Ishikawa (cell line): ENCODE results near the gene KRT35.
A peak's percentile ranks its signal among the peaks of the same experiment; 100 is the strongest.

ENCODE experiments used
- CEBPB ChIP-seq: IDR thresholded peaks from 2 replicates; pipeline ENCODE4 v1.6.1; 2012
- CREB1 ChIP-seq: IDR thresholded peaks from 2 replicates; pipeline ENCODE4 v1.6.1; 2012; ENCODE audit warnings: low read depth
- EGR1 ChIP-seq: IDR thresholded peaks from 2 replicates; pipeline ENCODE4 v1.6.1; 2012
- EP300 ChIP-seq: IDR thresholded peaks from 2 replicates; pipeline ENCODE4 v1.6.1; 2012; ENCODE audit warnings: borderline replicate concordance
- FOXM1 ChIP-seq: IDR thresholded peaks from 2 replicates; pipeline ENCODE4 v1.6.1; 2012; ENCODE audit warnings: low read depth, borderline replicate concordance
- MAX ChIP-seq: IDR thresholded peaks from 2 replicates; pipeline ENCODE4 v1.6.1; 2012
- NFIC ChIP-seq: IDR thresholded peaks from 2 replicates; pipeline ENCODE4 v1.6.1; 2012
- RAD21 ChIP-seq: IDR thresholded peaks from 2 replicates; pipeline ENCODE4 v1.6.1; 2012; ENCODE audit warnings: low read depth
- TAF1 ChIP-seq: IDR thresholded peaks from 2 replicates; pipeline ENCODE4 v1.6.1; 2012; ENCODE audit warnings: low read depth, mild to moderate bottlenecking
- TCF12 ChIP-seq: IDR thresholded peaks from 2 replicates; pipeline ENCODE4 v1.6.1; 2012; ENCODE audit warnings: low read depth
- TEAD4 ChIP-seq: IDR thresholded peaks from 2 replicates; pipeline ENCODE4 v1.6.1; 2012
- YY1 ChIP-seq: IDR thresholded peaks from 2 replicates; pipeline ENCODE4 v1.6.1; 2012; ENCODE audit warnings: low read depth
- ZBTB7A ChIP-seq: IDR thresholded peaks from 2 replicates; pipeline ENCODE4 v1.6.1; 2012; ENCODE audit warnings: low read depth
- TF ChIP-seq, protein P1 (sequence below): IDR thresholded peaks from 2 replicates; pipeline ENCODE4 v1.6.1; 2012
- TF ChIP-seq, protein P2 (sequence below): IDR thresholded peaks from 2 replicates; pipeline ENCODE4 v1.6.1; 2012; ENCODE audit warnings: low read depth, mild to moderate bottlenecking

KRT35 gene

DNA sequence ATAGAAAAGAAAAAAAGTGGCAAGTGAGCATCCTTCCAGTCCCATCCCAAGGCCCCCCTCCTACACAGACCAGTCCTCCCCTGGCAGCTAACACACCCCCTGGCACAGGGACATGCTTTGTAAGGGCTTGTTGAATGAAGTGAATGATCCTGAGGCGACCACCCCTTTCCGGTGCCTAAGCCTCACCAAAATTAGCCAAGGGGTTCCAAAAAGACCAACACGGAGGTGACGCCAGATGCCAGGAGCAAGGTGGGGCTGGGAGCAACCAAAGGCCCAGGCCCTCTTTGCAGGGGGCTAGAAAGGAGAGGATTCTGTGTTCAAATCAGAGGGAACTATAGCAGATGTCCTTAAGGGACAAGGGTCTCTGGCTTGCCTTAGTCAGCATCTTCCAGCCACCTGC, 5.5 kb downstream of the KRT35 start:
- TF ChIP-seq EGR1 = no peak
- no peak for TF ChIP-seq RAD21

- no peak for TF ChIP-seq NFIC
- TF ChIP-seq TAF1 = no peak
Observed at GRCh38 chr17:41474863-41475262, 6.1 kb downstream of the KRT35 start.

DNA sequence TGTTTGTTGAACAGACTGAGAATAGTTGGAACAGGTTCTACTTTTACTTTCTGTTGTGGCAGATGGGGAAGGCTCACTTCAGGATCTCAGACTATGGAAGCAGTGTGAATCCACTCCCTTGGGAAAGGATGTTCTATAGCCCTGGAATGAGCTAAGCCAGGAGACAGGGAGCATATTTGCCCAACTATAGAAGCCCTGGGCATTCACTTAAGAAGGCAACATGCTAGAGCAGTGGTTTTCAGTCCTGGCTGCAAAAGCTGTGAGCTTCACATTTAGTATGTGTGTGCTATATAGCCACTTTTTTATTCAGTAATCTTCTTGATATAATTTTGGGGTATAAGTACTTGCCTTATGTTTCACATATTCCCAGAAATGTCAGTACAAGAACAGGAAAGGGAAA, 12.6 kb downstream of the KRT35 start:
- TF ChIP-seq ZBTB7A = no peak
- no peak for TF ChIP-seq TCF12
- TF ChIP-seq EGR1 = no peak
- TF ChIP-seq, protein P1, sequence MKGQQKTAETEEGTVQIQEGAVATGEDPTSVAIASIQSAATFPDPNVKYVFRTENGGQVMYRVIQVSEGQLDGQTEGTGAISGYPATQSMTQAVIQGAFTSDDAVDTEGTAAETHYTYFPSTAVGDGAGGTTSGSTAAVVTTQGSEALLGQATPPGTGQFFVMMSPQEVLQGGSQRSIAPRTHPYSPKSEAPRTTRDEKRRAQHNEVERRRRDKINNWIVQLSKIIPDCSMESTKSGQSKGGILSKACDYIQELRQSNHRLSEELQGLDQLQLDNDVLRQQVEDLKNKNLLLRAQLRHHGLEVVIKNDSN = no peak
- TF ChIP-seq, protein P2, sequence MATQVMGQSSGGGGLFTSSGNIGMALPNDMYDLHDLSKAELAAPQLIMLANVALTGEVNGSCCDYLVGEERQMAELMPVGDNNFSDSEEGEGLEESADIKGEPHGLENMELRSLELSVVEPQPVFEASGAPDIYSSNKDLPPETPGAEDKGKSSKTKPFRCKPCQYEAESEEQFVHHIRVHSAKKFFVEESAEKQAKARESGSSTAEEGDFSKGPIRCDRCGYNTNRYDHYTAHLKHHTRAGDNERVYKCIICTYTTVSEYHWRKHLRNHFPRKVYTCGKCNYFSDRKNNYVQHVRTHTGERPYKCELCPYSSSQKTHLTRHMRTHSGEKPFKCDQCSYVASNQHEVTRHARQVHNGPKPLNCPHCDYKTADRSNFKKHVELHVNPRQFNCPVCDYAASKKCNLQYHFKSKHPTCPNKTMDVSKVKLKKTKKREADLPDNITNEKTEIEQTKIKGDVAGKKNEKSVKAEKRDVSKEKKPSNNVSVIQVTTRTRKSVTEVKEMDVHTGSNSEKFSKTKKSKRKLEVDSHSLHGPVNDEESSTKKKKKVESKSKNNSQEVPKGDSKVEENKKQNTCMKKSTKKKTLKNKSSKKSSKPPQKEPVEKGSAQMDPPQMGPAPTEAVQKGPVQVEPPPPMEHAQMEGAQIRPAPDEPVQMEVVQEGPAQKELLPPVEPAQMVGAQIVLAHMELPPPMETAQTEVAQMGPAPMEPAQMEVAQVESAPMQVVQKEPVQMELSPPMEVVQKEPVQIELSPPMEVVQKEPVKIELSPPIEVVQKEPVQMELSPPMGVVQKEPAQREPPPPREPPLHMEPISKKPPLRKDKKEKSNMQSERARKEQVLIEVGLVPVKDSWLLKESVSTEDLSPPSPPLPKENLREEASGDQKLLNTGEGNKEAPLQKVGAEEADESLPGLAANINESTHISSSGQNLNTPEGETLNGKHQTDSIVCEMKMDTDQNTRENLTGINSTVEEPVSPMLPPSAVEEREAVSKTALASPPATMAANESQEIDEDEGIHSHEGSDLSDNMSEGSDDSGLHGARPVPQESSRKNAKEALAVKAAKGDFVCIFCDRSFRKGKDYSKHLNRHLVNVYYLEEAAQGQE = no peak
- no peak for TF ChIP-seq MAX
- no peak for TF ChIP-seq RAD21
- no peak for TF ChIP-seq TAF1
- TF ChIP-seq CEBPB = no peak
- no peak for TF ChIP-seq YY1

- TF ChIP-seq CREB1 (no peak), EP300 (no peak)
Observed at GRCh38 chr17:41467561-41467960, 13.4 kb downstream of the KRT35 start.

GRCh38 chr17:41466988-41467387, 14.0 kb downstream of the KRT35 start, which contains the start of gene KRT32:
KRT32 (minus strand) TSS chr17:41467386; CDS start chr17:41467325, 61 bp downstream.
- TF ChIP-seq, protein P1 = no peak
- TF ChIP-seq EP300 (no peak), EGR1 (no peak), RAD21 (no peak), CEBPB (no peak), TCF12 (no peak), YY1 (no peak), NFIC (no peak), CREB1 (no peak), FOXM1 (no peak), TAF1 (no peak), MAX (no peak), TEAD4 (no peak), ZBTB7A (no peak)
- TF ChIP-seq, protein P2 = no peak

- TF ChIP-seq CEBPB (no peak), TEAD4 (no peak), NFIC (peak; percentile 53), ZBTB7A (no peak), MAX (no peak)
Observed at GRCh38 chr17:41464682-41465081, 16.3 kb downstream of the KRT35 start.

GRCh38 chr17:41464173-41464572, 16.8 kb downstream of the KRT35 start:
- TF ChIP-seq, protein P2 = peak; percentile 37; the same call in 1 of the 2 replicates
- no peak for TF ChIP-seq CEBPB
